Measurements from ENCODE around the gene TSC1.
"Not testable (repeated sequence)": the region's sequence is repeated elsewhere in the genome, so short reads cannot be mapped to it uniquely, and the experiment has no call there.

The TSC1 gene

GRCh38 chr9:132976571-132976970 is 32.2 kb upstream of the TSC1 start:
- no peak for DNase-seq (ENCODE audit: low spot score)
- in situ Hi-C loops (cut with MboI; ENCODE audit: low sequenced_read_pairs, unreplicated experiment), result no loop called here
- TF ChIP-seq, protein P1, sequence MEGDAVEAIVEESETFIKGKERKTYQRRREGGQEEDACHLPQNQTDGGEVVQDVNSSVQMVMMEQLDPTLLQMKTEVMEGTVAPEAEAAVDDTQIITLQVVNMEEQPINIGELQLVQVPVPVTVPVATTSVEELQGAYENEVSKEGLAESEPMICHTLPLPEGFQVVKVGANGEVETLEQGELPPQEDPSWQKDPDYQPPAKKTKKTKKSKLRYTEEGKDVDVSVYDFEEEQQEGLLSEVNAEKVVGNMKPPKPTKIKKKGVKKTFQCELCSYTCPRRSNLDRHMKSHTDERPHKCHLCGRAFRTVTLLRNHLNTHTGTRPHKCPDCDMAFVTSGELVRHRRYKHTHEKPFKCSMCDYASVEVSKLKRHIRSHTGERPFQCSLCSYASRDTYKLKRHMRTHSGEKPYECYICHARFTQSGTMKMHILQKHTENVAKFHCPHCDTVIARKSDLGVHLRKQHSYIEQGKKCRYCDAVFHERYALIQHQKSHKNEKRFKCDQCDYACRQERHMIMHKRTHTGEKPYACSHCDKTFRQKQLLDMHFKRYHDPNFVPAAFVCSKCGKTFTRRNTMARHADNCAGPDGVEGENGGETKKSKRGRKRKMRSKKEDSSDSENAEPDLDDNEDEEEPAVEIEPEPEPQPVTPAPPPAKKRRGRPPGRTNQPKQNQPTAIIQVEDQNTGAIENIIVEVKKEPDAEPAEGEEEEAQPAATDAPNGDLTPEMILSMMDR (IDR thresholded peaks at IDR 0.05; ENCODE audit: borderline replicate concordance, control extremely low read depth, extremely low read depth, insufficient read depth, missing control alignments), result no peak

DNA sequence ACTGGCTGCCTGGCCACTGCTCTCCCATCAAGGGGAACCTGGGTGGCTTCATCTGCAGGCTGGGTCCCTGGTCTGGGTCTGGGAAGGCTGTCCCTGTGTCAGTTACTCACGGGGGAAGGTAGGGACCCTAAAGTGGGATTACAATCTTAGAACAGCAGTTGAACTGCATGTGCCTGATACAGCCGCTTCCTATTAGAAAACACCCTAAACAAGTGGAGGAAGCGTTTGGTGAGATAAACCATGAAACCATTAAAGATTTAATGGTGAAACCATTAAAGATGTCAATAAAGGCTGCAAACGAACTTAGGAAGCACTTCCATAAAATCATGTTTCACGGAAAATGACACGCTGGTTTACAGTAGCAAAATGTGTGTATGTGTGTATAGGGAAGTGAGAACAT is 31.5 kb upstream of the TSC1 start:
- DNase-seq (ENCODE audit: low spot score), result no peak
- in situ Hi-C loops (cut with MboI; ENCODE audit: low sequenced_read_pairs, unreplicated experiment), result no loop called here
- TF ChIP-seq, protein P1 (IDR thresholded peaks at IDR 0.05; ENCODE audit: borderline replicate concordance, control extremely low read depth, extremely low read depth, insufficient read depth, missing control alignments), result no peak

DNA sequence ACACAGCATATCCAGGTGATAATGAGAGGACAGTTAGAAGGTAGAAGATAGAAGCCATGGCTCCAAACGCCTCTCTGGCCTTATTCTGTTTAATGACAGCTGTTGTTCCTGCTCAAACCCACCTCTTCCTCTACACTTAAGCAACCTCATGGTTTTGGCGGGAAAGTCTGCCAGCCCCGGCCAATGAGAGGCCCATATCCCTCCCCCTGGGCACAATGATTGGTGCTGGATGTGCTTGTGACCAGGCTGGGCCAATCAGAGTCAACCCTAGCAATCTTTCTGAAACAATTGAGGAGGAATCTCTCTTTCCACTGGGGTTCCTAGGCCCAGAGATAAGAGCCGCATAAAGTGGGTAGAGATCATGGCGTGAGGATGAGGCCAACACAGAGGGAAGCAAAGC is 29.3 kb upstream of the TSC1 start:
- in situ Hi-C loops (cut with MboI; ENCODE audit: low sequenced_read_pairs, unreplicated experiment), result no loop called here
- DNase-seq (ENCODE audit: low spot score), result no peak
- TF ChIP-seq, protein P1 (IDR thresholded peaks at IDR 0.05; ENCODE audit: borderline replicate concordance, control extremely low read depth, extremely low read depth, insufficient read depth, missing control alignments), result no peak

GRCh38 chr9:132973166-132973565 is 28.8 kb upstream of the TSC1 start:
- DNase-seq (ENCODE audit: low spot score), result no peak
- in situ Hi-C loops (cut with MboI; ENCODE audit: low sequenced_read_pairs, unreplicated experiment), result no loop called here
- TF ChIP-seq, protein P1 (IDR thresholded peaks at IDR 0.05; ENCODE audit: borderline replicate concordance, control extremely low read depth, extremely low read depth, insufficient read depth, missing control alignments), result no peak

GRCh38 chr9:132970324-132971062 is 26.1 kb upstream of the TSC1 start:
- no peak for DNase-seq (ENCODE audit: low spot score)
- TF ChIP-seq, protein P1 (IDR thresholded peaks at IDR 0.05; ENCODE audit: borderline replicate concordance, control extremely low read depth, extremely low read depth, insufficient read depth, missing control alignments), result no peak
- in situ Hi-C loops (cut with MboI; ENCODE audit: low sequenced_read_pairs, unreplicated experiment), result no loop called here

GRCh38 chr9:132969783-132970182 is 25.4 kb upstream of the TSC1 start:
- in situ Hi-C loops (cut with MboI; ENCODE audit: low sequenced_read_pairs, unreplicated experiment), result no loop called here
- DNase-seq (ENCODE audit: low spot score), result no peak
- TF ChIP-seq, protein P1 (IDR thresholded peaks at IDR 0.05; ENCODE audit: borderline replicate concordance, control extremely low read depth, extremely low read depth, insufficient read depth, missing control alignments), result no peak

GRCh38 chr9:132967908-132968307 is 23.5 kb upstream of the TSC1 start:
- DNase-seq (ENCODE audit: low spot score); in situ Hi-C loops (cut with MboI; ENCODE audit: low sequenced_read_pairs, unreplicated experiment): not testable (repeated sequence)
